GM12865 (cell line): ENCODE measurements around the gene TAF6.
A peak's percentile ranks its signal among the peaks of the same experiment; 100 is the strongest.

Source experiments
- DNase-seq: peaks from one replicate; pipeline ENCODE4 v3.0.0; 2010; ENCODE audit warnings: low read depth
- H3K4me3 ChIP-seq: 2 replicates; pipeline ENCODE4 v1.5.1; 2011; ENCODE audit warnings: mild to moderate bottlenecking, low read depth, low read length, control low read depth
- TF ChIP-seq, protein P1 (sequence below): IDR thresholded peaks from 2 replicates; pipeline ENCODE4 v1.5.1; 2011; ENCODE audit warnings: low read length, control low read depth, low read depth, inconsistent platforms; ENCODE audit not compliant: insufficient read depth; ENCODE audit errors: missing control alignments

TAF6 gene

DNA sequence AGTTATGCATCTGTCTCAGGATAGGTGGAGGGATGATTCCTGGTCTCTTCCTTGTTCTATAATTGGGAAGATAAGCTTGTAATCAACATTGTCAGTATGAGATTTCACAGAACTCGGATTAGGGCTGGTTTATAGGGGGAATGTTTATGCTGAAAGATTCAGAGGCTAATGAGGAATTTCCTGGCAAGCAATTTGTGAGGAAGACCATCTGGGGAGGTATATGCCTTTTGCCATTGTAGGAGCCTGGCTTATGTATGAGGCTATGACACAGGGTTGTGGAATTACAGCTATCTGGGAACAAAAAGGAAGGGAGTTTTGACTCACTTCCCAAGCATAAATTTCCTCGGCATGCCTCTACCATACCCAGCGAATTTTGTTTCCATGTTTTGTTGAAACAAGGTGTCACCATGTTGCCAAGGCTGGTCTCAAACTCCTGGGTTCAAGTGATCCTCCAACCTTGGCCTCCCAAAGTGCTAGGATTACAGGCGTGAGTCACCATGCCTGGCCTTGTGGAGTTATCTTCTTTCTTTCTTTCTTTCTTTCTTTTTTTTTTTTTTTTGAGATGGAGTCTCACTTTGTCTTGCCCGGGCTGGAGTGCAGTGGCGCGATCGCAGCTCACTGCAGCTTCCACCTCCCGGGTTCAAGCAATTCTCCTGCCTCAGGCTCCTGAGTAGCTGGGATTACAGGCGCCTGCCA, 32.0 kb downstream of the TAF6 start:
- TF ChIP-seq, protein P1, sequence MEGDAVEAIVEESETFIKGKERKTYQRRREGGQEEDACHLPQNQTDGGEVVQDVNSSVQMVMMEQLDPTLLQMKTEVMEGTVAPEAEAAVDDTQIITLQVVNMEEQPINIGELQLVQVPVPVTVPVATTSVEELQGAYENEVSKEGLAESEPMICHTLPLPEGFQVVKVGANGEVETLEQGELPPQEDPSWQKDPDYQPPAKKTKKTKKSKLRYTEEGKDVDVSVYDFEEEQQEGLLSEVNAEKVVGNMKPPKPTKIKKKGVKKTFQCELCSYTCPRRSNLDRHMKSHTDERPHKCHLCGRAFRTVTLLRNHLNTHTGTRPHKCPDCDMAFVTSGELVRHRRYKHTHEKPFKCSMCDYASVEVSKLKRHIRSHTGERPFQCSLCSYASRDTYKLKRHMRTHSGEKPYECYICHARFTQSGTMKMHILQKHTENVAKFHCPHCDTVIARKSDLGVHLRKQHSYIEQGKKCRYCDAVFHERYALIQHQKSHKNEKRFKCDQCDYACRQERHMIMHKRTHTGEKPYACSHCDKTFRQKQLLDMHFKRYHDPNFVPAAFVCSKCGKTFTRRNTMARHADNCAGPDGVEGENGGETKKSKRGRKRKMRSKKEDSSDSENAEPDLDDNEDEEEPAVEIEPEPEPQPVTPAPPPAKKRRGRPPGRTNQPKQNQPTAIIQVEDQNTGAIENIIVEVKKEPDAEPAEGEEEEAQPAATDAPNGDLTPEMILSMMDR, result no peak
- no peak for DNase-seq
- no peak overlapping the region for H3K4me3 ChIP-seq

DNA sequence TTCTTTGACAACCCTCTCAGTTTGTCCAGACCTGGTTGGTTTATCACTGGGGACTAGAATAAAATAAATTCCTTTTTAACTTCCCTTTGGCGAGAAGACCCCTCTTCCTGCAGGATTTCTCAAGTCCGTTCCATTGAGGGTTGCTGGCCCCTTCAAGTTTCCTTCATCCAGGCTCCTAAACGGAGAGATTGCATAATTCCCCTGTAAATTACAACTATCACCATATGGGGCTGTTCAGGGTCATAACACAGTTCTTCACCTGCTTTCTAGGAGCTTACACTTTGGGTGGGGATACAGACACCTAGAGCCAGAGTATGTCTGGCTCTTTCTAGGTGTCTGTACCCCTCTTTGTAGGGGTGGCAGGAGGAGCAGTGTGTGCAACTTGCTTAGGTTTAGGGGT, 33.6 kb downstream of the TAF6 start:
- no peak for DNase-seq
- H3K4me3 ChIP-seq, result no peak overlapping the region
- TF ChIP-seq, protein P1, result no peak

DNA sequence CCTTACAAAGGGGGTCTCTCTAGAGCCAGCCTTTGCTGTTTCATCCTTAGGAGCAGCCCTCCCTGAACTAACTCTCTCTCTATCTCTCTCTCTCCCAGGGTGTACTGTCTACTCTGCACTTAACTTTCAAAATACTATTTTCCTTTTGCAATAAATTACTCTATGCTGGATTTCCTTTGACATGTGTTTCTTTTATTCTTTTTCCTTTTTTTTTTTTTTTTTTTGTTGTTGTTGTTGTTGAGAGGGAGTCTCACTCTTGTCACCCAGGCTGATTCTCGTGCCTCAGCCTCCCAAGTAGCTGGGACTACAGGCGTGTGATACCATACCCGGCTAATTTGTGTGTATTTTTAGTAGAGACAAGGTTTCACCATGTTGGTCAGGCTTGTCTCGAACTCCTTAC, 36.2 kb downstream of the TAF6 start:
- TF ChIP-seq, protein P1, result no peak
- no peak for DNase-seq
- no peak overlapping the region for H3K4me3 ChIP-seq

DNA sequence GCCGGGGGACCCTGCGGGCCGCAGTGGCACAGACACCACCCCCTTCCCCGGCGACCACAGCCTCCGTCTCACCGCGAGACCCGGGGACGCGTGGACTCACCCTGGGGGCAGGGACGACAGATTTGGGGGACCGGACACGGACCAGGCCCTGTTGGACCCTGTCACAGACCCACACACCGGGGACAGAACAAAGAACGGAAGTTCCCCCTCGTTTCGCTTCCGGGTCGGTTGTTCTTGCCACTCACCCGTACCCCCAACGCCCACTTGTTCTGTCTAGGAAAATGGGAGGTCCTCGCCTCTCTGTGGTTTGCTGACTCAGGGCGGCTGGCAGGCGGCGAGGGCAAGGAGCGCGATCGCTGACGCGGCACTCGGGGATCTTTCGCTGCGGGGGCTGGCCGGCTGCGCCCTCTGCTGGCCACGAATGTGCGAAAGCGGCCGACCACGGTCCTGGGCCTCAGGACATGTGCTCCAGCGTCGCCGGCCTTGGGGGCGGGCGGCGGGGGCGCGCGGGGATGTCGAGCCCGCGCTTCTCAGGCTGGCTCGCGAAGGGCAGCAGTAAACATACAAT, 37.5 kb downstream of the TAF6 start, which contains the start of gene ZNF3:
ZNF3 (minus strand) TSS at position 189 of the 568 bp plus-strand sequence. CDS start 4,366 bp downstream, outside the sequence.
- DNase-seq, result peak; percentile 100
- TF ChIP-seq, protein P1, result peak; percentile 88
- H3K4me3 ChIP-seq, result peak within 1 kb of the TSS; percentile 78

DNA sequence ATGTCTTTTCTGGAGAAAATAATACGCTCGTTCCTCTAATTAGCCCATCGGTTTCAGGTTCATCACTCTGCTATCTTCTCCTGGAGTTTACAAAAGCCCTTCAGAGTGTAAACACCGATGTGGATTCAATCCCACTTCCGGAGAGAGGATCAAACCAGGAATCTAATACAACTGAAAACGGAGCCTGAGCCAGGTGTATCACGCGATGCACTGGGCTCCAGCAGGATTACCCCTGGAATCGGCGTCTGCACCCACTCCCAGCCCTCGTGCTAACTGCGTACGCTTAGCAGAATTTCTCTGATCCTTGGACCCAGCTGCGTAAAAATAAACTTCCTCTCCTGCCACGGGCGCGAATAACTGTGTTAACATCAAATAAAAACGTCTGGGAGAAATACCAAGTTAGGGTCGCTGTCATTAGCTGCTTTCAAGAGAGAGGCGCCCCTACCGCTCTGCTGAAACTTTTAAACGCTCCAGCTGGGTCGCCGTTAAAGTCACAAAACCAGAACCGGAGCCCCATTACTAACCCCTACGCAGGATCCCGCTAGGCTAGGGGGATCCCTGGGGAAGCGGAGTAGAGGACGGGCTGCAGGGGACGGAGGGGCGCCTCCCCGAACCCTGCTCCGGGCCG, 38.1 kb downstream of the TAF6 start:
- TF ChIP-seq, protein P1, result no peak
- no peak for DNase-seq
- peak overlapping the region; percentile 78 for H3K4me3 ChIP-seq

DNA sequence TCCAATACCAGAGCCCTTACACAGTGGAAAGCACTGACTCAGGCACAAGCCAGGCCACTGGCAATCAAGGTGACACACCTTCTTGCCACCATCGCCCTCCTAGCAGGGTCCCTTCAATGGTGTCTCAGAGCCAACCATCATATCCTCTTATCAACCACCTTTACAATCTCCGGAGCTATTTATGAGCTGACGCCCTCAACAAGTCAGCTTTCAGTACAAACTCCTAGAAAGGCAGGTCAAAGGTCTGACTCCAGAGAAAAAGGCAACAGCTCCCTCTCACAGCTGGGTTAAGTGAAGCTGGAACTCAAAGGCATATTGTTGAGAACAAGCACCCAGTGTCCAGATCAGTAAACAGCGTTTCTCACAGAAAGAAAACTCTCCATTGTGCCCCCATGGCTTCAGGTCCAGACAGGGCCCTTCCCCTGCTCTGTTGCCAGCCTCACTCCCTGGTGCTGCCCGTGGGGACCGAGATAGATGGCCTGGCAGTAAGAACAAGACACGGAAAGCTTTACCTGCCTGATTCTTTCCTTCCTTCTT, 40.1 kb downstream of the TAF6 start:
- TF ChIP-seq, protein P1, result no peak
- no peak overlapping the region for H3K4me3 ChIP-seq
- no peak for DNase-seq
